ENCODE measurements around the gene PIEZO2.

The PIEZO2 gene

DNA sequence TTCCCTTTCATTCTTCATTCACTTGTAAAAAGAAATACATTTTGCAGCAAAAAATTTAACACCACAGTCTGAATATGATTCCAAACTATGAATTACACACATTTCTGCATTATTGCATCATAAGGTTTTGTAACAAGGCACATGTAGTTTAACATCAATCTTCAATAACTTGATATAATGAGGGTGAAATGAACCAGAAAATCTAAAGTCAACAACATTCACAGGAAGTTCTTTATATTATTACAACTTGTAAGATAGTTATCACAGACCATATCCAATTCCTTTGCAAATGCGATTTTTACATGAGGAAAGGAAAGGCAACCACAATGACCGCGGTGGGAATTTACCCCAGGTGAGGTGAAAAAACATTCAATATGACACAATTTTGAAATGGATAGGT, 410.2 kb downstream of the PIEZO2 start (continued):
- TF ChIP-seq ZNF433 (tag by site-specific recombination; IDR thresholded peaks at IDR 0.05; ENCODE audit: low read depth) (no peak), HOXC10 (CRISPR knock-in tag; IDR thresholded peaks at IDR 0.05) (no peak), ZNF140 (tag by site-specific recombination; IDR thresholded peaks at IDR 0.05) (no peak), KLF10 (tag by site-specific recombination; IDR thresholded peaks at IDR 0.05) (peak; percentile 39; the same call in 1 of the 2 replicates), ZNF146 (tag by site-specific recombination; IDR thresholded peaks at IDR 0.05) (no peak), ZNF670 (tag by site-specific recombination; IDR thresholded peaks at IDR 0.05; ENCODE audit: low read depth) (no peak), SCRT1 (tag by site-specific recombination; IDR thresholded peaks at IDR 0.05; ENCODE audit: borderline replicate concordance) (no peak), ZNF274 (IDR thresholded peaks at IDR 0.05; ENCODE audit: low read length) (no peak), ZNF274 (tag by site-specific recombination; IDR thresholded peaks at IDR 0.05; ENCODE audit: borderline replicate concordance) (no peak), ZNF214 (tag by site-specific recombination; IDR thresholded peaks at IDR 0.05; ENCODE audit: borderline replicate concordance) (no peak), ZEB2 (tag by site-specific recombination; IDR thresholded peaks at IDR 0.05) (peak; percentile 75), ZNF549 (tag by site-specific recombination; IDR thresholded peaks at IDR 0.05) (no peak), ZNF548 (tag by site-specific recombination; IDR thresholded peaks at IDR 0.05) (no peak), ZNF529 (tag by site-specific recombination; IDR thresholded peaks at IDR 0.05; ENCODE audit: insufficient replicate concordance) (no peak), ZBTB44 (tag by site-specific recombination; IDR thresholded peaks at IDR 0.05) (no peak), ZNF157 (tag by site-specific recombination; IDR thresholded peaks at IDR 0.05) (no peak), KLF17 (tag by site-specific recombination; IDR thresholded peaks at IDR 0.05) (no peak), ZNF791 (tag by site-specific recombination; IDR thresholded peaks at IDR 0.05) (no peak), ZNF155 (tag by site-specific recombination; IDR thresholded peaks at IDR 0.05) (no peak), ZNF792 (tag by site-specific recombination; IDR thresholded peaks at IDR 0.05) (no peak), ZNF16 (tag by site-specific recombination; IDR thresholded peaks at IDR 0.05; ENCODE audit: low read depth) (no peak), MEIS1 (CRISPR knock-in tag; IDR thresholded peaks at IDR 0.05; ENCODE audit: borderline replicate concordance) (no peak), ZNF571 (tag by site-specific recombination; IDR thresholded peaks at IDR 0.05) (no peak), ZNF837 (tag by site-specific recombination; IDR thresholded peaks at IDR 0.05) (no peak), KLF16 (tag by site-specific recombination; IDR thresholded peaks at IDR 0.05) (peak; percentile 24; the same call in 1 of the 2 replicates), ZNF621 (tag by site-specific recombination; IDR thresholded peaks at IDR 0.05) (no peak), YY2 (tag by site-specific recombination; IDR thresholded peaks at IDR 0.05) (0 out of 2 replicates have a peak, but pooled peaks have one; percentile 41), ZNF341 (tag by site-specific recombination; IDR thresholded peaks at IDR 0.05; ENCODE audit: low read depth) (no peak), ZNF416 (tag by site-specific recombination; IDR thresholded peaks at IDR 0.05) (no peak), GLI4 (tag by site-specific recombination; IDR thresholded peaks at IDR 0.05) (no peak), ZNF514 (tag by site-specific recombination; IDR thresholded peaks at IDR 0.05) (no peak)
- TF ChIP-seq, protein P1, sequence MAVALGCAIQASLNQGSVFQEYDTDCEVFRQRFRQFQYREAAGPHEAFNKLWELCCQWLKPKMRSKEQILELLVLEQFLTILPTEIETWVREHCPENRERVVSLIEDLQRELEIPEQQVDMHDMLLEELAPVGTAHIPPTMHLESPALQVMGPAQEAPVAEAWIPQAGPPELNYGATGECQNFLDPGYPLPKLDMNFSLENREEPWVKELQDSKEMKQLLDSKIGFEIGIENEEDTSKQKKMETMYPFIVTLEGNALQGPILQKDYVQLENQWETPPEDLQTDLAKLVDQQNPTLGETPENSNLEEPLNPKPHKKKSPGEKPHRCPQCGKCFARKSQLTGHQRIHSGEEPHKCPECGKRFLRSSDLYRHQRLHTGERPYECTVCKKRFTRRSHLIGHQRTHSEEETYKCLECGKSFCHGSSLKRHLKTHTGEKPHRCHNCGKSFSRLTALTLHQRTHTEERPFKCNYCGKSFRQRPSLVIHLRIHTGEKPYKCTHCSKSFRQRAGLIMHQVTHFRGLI (tag by site-specific recombination; IDR thresholded peaks at IDR 0.05) = no peak
- TF ChIP-seq, protein P2, sequence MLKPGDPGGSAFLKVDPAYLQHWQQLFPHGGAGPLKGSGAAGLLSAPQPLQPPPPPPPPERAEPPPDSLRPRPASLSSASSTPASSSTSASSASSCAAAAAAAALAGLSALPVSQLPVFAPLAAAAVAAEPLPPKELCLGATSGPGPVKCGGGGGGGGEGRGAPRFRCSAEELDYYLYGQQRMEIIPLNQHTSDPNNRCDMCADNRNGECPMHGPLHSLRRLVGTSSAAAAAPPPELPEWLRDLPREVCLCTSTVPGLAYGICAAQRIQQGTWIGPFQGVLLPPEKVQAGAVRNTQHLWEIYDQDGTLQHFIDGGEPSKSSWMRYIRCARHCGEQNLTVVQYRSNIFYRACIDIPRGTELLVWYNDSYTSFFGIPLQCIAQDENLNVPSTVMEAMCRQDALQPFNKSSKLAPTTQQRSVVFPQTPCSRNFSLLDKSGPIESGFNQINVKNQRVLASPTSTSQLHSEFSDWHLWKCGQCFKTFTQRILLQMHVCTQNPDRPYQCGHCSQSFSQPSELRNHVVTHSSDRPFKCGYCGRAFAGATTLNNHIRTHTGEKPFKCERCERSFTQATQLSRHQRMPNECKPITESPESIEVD (tag by site-specific recombination; IDR thresholded peaks at IDR 0.05) = peak; percentile 93
- TF ChIP-seq, protein P3, sequence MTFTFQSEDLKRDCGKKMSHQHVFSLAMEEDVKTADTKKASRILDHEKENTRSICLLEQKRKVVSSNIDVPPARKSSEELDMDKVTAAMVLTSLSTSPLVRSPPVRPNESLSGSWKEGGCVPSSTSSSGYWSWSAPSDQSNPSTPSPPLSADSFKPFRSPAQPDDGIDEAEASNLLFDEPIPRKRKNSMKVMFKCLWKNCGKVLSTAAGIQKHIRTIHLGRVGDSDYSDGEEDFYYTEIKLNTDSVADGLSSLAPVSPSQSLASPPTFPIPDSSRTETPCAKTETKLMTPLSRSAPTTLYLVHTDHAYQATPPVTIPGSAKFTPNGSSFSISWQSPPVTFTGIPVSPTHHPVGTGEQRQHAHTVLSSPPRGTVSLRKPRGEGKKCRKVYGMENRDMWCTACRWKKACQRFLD (tag by site-specific recombination; IDR thresholded peaks at IDR 0.05) = no peak
- TF ChIP-seq, protein P4, sequence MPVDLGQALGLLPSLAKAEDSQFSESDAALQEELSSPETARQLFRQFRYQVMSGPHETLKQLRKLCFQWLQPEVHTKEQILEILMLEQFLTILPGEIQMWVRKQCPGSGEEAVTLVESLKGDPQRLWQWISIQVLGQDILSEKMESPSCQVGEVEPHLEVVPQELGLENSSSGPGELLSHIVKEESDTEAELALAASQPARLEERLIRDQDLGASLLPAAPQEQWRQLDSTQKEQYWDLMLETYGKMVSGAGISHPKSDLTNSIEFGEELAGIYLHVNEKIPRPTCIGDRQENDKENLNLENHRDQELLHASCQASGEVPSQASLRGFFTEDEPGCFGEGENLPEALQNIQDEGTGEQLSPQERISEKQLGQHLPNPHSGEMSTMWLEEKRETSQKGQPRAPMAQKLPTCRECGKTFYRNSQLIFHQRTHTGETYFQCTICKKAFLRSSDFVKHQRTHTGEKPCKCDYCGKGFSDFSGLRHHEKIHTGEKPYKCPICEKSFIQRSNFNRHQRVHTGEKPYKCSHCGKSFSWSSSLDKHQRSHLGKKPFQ (tag by site-specific recombination; IDR thresholded peaks at IDR 0.05) = no peak
